OCI-LY1 (cell line): Measurements from ENCODE around the gene SUGCT.

Experiments used
- H2AFZ ChIP-seq: fragments of 200-600 bp; sonication (generic), shearing (Covaris generic); 2 replicates; pipeline ENCODE4 v1.6.0; 2014; ENCODE audit warnings: antibody characterized with exemption, mild to moderate bottlenecking, low read length
- H3F3A ChIP-seq: fragments of 200-600 bp; sonication (generic), shearing (Covaris generic); 2 replicates; pipeline ENCODE4 v1.6.0; 2014; ENCODE audit warnings: mild to moderate bottlenecking, antibody characterized with exemption, low read length, moderate library complexity; ENCODE audit not compliant: insufficient read depth
- H3K27ac ChIP-seq: fragments of 200-600 bp; sonication (generic); 2 replicates; pipeline ENCODE4 v1.5.1; 2014; ENCODE audit warnings: low read length, mixed run types, mild to moderate bottlenecking, low read depth; ENCODE audit not compliant: poor library complexity, severe bottlenecking
- H3K27me3 ChIP-seq: fragments of 200-600 bp; sonication (generic); 2 replicates; pipeline ENCODE4 v1.6.0; 2014; ENCODE audit warnings: antibody characterized with exemption, mild to moderate bottlenecking, low read length, moderate library complexity; ENCODE audit not compliant: insufficient read depth
- H3K36me3 ChIP-seq: fragments of 200-600 bp; sonication (generic); 2 replicates; pipeline ENCODE4 v1.6.1; 2014; ENCODE audit warnings: mild to moderate bottlenecking, antibody characterized with exemption, low read length, moderate library complexity, mixed read lengths; ENCODE audit not compliant: insufficient read depth
- H3K4me1 ChIP-seq: fragments of 200-600 bp; sonication (generic); 2 replicates; pipeline ENCODE4 v1.5.1; 2014; ENCODE audit warnings: mild to moderate bottlenecking, low read length, moderate library complexity; ENCODE audit not compliant: insufficient read depth, severe bottlenecking
- H3K4me2 ChIP-seq: fragments of 200-600 bp; sonication (generic), shearing (Covaris generic); 2 replicates; pipeline ENCODE4 v1.6.1; 2014; ENCODE audit warnings: low read length
- H3K4me3 ChIP-seq: fragments of 200-600 bp; sonication (generic); 2 replicates; pipeline ENCODE4 v1.5.1; 2014; ENCODE audit warnings: low read length, low read depth, mild to moderate bottlenecking, mixed read lengths; ENCODE audit not compliant: poor library complexity, severe bottlenecking
- H3K79me2 ChIP-seq: fragments of 200-600 bp; shearing (Covaris generic); 2 replicates; pipeline ENCODE4 v1.6.1; 2016; ENCODE audit warnings: mixed run types, low read length, mixed read lengths; ENCODE audit not compliant: insufficient read depth
- H3K9ac ChIP-seq: fragments of 200-600 bp; sonication (generic), shearing (Covaris generic); 2 replicates; pipeline ENCODE4 v1.6.1; 2014; ENCODE audit warnings: mild to moderate bottlenecking, low read length, mixed read lengths
- H3K9me2 ChIP-seq: fragments of 200-600 bp; sonication (generic), shearing (Covaris generic); 2 replicates; pipeline ENCODE4 v1.6.1; 2014; ENCODE audit warnings: low read depth, mild to moderate bottlenecking, low read length, mixed read lengths
- H3K9me3 ChIP-seq: fragments of 200-600 bp; shearing (Covaris generic); 2 replicates; pipeline ENCODE4 v1.6.1; 2014; ENCODE audit warnings: low read length, mixed read lengths
- H4K20me1 ChIP-seq: fragments of 200-600 bp; sonication (generic), shearing (Covaris generic); 2 replicates; pipeline ENCODE4 v1.6.0; 2016; ENCODE audit warnings: mild to moderate bottlenecking, low read length; ENCODE audit not compliant: insufficient read depth
- CTCF ChIP-seq: fragments of 200-600 bp; sonication (generic), shearing (Covaris generic); IDR thresholded peaks from 2 replicates; pipeline ENCODE4 v1.5.1; 2017; ENCODE audit warnings: mild to moderate bottlenecking, antibody characterized with exemption, low read length, moderate library complexity, mixed read lengths
- EZH2 ChIP-seq: fragments of 200-600 bp; sonication (generic), shearing (Covaris generic); IDR thresholded peaks from 2 replicates; pipeline ENCODE4 v1.8.0; 2017; ENCODE audit warnings: borderline replicate concordance, mixed run types, mild to moderate bottlenecking, antibody characterized with exemption, low read length, moderate library complexity, mixed read lengths

The SUGCT gene

DNA sequence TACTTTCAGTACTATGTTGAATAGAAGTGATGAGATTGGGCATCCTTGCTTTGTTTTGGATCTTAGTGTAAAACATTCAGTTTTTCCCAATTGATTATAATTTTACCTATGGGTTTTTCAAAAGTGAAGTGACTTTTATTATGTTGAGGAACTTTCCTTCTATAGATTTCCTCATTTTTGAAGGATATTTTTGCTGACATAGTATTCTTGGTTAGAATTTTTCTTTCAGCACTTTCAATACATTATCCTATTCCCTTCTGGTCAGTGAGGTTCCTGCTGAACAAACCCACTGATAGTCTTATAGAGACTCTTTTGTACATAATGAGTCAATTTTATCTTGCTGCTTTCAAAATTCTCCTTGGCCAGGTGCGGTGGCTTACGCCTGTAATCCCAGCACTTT is 297.2 kb downstream of the SUGCT start:
- Histone ChIP-seq H3K9ac (no peak overlapping the region), H3K9me2 (no peaks in the 10 kb centered on the region), H3K36me3 (no peaks in the 10 kb centered on the region), H3K4me3 (no peak overlapping the region), H3K4me1 (no peaks in the 10 kb centered on the region), H3K27me3 (no peaks in the 10 kb centered on the region), H3K4me2 (no peak overlapping the region), H3K79me2 (no peaks in the 10 kb centered on the region), H4K20me1 (no peaks in the 10 kb centered on the region), H2AFZ (no peak overlapping the region), H3F3A (no peaks in the 10 kb centered on the region), H3K27ac (no peak overlapping the region), H3K9me3 (no peaks in the 10 kb centered on the region)
- no peak for TF ChIP-seq EZH2
- no peak for TF ChIP-seq CTCF

GRCh38 chr7:40436710-40437109 is 301.9 kb downstream of the SUGCT start:
- Histone ChIP-seq H3K36me3 (no peaks in the 10 kb centered on the region), H4K20me1 (no peaks in the 10 kb centered on the region), H3K4me3 (no peak overlapping the region), H2AFZ (no peak overlapping the region), H3K9me2 (no peaks in the 10 kb centered on the region), H3K27me3 (no peaks in the 10 kb centered on the region), H3K9me3 (peaks cover 3% of the 10 kb centered on the region; the same call in 1 of the 2 replicates), H3K4me1 (no peaks in the 10 kb centered on the region), H3F3A (no peaks in the 10 kb centered on the region), H3K9ac (no peak overlapping the region), H3K79me2 (no peaks in the 10 kb centered on the region), H3K27ac (no peak overlapping the region), H3K4me2 (no peak overlapping the region)
- TF ChIP-seq CTCF = no peak
- no peak for TF ChIP-seq EZH2

DNA sequence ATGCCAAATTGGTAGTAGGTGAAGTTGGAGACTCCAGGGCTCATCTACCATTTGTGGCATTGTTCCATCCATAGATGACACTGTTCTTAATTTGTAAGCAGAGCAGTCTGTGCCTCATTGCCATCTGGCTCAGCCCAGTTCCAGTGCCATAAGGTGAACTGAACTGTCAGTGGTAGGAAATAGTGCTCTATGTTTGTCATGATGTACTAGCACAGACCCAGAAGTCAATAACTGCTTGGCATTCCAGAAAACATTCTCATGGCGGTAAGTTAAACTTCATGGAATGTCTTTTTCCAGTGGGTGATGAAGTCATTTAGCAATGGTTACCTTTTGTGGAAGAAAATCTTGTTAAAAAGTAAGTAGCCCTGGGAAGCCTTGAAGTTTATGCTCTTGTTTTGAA is 302.7 kb downstream of the SUGCT start:
- Histone ChIP-seq H3K4me1 (no peaks in the 10 kb centered on the region), H3K79me2 (no peaks in the 10 kb centered on the region), H3K4me3 (no peak overlapping the region), H3K27ac (no peak overlapping the region), H3K36me3 (no peaks in the 10 kb centered on the region), H4K20me1 (no peaks in the 10 kb centered on the region), H3K9me3 (peaks cover 3% of the 10 kb centered on the region; the same call in 1 of the 2 replicates), H3K4me2 (no peak overlapping the region), H3K9me2 (no peaks in the 10 kb centered on the region), H2AFZ (no peak overlapping the region), H3K9ac (no peak overlapping the region), H3F3A (no peaks in the 10 kb centered on the region), H3K27me3 (no peaks in the 10 kb centered on the region)
- TF ChIP-seq EZH2 (no peak), CTCF (no peak)
